ENCODE results near the gene PCBP2.
"Not testable (repeated sequence)": the region's sequence is repeated elsewhere in the genome, so short reads cannot be mapped to it uniquely, and the experiment has no call there.

Gene PCBP2

DNA sequence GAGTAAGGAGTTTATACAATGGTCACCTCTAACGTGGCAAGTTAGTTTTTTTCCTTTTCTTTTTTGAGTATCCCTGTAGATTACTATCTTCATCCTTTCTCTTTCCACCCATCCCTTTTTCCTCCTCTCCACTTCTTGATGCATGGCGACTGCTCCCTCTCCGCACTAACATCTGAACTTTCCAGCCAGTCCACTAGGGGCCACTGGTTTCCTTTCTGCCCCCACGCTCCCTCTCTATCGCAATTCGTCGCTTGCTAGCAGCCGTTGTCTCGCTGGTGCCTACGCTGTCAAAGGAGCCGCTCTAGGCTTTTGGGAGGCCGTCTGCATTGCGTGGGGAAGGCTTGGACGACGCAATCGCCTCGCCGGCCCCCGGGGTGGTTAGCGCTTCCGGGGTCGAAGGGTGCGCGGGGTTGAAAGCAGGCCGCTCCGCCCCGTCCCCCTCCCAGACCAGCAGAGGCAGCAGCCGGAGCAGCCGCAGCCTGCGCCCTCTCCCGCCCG, at the start of gene PCBP2:
Gene PCBP2 (plus strand): TSS at position 442 of the 498 bp plus-strand sequence. CDS start 2,699 bp downstream, outside the sequence.
- peak; percentile 96 to 97 for DNase-seq

DNA sequence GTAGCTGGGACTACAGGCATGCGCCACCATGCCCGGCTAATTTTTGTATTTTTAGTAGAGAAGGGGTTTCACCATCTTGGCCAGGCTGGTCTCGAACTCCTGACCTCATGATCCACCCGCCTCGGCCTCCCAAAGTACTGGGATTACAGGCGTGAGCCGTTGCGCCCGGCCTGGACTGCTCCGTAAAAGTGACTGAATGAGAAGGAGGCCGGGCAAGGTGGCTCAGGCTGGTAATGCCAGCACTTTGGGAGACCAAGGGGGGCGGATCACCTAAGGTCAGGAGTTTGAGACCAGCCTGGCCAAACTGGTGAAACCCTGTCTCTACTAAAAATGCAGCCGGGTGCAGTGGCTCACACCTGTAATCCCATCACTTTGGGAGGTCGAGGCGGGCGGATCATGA, 49.6 kb upstream of the PCBP2 start:
- DNase-seq, result not testable (repeated sequence)

GRCh38 chr12:53402871-53403270, 49.0 kb upstream of the PCBP2 start:
- no peak for DNase-seq

- DNase-seq, result no peak
Measured at GRCh38 chr12:53410951-53411350, 41.0 kb upstream of the PCBP2 start.

DNA sequence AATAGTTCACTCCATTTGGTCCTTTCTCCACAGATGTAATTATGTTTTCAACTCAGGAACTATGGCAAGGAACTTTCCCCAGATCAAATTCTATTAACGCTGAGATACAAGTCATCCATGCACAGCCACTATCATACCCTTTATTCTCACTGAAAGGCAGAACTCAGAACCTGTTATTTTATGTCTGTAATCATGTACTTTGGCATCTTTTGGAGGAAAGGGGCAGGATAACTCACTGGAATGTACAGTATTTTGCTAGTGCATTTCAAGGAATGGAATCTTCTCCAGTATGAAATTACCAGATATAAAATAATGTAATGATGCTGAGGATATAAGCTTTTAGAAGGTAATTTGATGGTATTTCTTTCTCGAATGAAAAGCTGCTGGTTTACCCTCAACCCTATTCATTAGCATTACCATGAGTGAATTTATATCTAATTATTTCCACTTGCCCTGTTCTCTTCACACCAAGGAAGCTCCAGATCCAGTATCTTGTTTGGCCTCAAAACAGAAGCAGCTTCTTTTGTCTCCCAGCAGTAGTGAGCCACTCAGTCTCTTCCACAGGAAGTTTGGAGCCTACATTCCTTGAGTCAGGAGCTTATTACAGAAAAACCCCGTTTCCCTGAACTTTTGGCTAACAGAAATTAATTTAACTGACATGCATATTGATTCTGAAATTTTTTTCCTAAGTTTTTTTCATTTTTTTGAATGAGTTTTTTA, 38.3 kb upstream of the PCBP2 start:
- DNase-seq, result no peak

DNA sequence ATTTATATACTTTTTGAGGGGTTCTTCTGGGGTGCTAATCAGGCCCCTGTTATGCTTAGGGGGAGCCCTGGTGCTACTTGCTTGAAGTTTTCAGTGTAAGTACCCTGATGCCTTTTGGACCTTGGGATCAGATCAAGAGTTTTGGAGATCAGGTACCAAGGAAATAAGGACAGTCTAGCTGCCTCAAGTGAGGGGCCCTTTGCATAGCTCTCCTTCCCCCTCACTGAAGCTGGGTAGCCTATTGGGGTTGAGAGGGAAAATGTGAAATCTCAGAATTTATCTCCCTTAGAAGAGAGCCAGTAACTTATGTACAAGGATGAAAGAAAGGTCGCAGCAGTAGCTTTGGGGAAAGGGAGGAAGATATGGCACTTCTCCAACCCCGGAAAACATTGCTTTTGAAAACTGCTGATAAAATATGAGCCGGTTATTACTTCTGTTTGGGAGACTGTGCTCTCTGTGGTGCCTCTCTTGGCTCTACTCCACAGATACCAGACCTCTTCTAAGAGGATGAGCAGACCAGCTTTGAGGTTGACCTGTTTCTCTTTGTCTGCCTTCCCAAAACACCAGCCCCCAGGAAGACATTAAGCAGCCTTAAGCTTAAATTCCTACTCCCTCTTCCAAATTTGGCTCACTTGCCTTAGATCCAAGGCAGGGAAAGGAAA, 37.0 kb upstream of the PCBP2 start:
- DNase-seq, result no peak

DNA sequence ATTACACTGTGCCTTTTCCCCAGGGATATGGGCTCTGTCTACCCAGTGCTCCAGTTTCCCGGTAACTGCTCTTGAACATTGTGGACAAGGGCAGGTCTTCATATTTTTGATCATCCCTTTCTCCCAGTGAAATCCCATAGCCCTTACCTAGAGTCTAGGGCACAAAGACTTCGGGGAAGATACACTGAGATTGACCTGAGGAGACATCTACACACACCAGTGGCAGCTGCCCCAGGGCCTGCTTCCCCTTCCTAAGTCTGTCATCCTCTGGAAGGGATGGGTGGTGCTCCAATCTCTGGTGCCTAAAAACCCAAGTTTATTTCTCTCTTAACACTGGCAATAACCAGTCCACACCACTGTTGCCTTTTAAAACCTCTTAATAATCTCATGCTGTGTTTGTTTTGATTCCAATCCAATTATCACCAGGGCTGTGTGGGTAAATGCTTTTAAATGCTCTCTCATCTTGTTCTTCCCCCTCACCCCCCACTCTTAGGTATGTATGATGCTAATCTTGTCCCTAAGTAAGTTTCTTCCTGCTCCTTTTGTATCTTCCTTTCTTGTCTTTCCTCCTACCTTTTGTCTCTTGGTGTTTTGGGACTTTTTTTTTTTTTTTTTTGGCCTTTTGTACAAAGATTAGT, 36.0 kb upstream of the PCBP2 start:
- not testable (repeated sequence) for DNase-seq

DNA sequence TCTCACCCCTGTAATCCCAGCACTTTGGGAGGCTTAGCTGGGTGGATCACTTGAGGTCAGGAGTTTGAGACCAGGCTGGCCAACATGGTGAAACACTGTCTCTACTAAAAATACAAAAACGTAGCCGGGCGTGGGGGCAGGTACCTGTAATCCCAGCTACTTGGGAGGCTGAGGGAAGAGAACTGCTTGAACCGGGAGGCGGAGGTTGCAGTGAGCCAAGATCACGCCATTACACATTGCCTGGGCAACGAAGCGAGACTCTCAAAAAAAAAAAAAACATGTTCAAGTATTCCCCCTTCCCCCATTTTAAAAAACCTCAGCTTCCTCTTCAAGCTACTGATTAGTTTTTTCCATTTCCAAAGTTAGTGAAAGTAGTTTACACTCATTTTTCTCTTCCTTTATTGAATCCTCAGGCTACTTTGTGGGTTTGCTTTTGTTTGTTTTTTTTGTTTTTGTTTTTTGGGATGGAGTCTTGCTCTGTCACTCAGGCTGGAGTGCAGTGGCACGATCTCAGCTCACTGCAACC, 34.5 kb upstream of the PCBP2 start:
- DNase-seq, result peak in 1 of 2 experiments; percentile 17

DNA sequence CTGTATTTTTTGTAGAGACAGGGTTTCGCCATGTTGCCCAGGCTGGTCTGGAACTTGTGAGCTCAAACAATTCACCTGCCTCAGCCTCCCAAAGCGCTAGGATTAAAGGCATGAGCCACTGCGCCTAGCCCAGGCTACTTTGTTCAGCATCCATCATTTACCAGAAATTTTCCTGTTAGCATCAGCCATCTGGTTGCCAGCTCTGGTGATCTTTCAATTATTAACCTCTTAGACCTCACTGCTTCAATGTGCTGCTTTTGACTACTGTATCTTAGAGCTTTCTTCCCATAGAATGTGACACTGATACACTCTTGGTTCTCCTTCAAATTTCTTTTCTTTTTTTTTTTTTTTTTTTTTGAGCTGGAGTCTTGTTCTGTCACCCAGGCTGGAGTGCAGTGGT, 33.7 kb upstream of the PCBP2 start:
- no peak for DNase-seq

- DNase-seq, result no peak
Measured at GRCh38 chr12:53419756-53420155, 32.1 kb upstream of the PCBP2 start.

DNA sequence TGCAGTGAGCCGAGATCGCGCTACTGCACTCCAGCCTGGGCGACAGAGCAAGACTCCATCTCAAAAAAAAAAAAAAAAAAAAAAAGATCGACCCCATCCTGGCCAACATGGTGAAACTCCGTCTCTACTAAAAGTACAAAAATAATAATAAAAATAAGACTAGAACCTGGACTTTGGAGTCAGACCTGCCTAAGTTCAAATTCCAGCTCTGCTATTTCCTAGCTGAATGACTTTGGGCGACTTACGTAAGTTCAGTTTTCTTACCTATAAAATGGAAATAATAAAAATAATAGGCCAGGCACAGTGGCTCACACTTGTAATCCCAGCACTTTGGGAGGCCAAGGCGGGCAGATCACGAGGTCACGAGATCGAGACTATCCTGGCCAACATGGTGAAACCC, 29.7 kb upstream of the PCBP2 start:
- DNase-seq, result not testable (repeated sequence)

- DNase-seq, result no peak
Measured at GRCh38 chr12:53423597-53423996, 28.3 kb upstream of the PCBP2 start, which contains the start of gene AMHR2. TSS of gene AMHR2 (plus strand) at chr12:53423855. CDS start at chr12:53423935, 80 bp downstream.

DNA sequence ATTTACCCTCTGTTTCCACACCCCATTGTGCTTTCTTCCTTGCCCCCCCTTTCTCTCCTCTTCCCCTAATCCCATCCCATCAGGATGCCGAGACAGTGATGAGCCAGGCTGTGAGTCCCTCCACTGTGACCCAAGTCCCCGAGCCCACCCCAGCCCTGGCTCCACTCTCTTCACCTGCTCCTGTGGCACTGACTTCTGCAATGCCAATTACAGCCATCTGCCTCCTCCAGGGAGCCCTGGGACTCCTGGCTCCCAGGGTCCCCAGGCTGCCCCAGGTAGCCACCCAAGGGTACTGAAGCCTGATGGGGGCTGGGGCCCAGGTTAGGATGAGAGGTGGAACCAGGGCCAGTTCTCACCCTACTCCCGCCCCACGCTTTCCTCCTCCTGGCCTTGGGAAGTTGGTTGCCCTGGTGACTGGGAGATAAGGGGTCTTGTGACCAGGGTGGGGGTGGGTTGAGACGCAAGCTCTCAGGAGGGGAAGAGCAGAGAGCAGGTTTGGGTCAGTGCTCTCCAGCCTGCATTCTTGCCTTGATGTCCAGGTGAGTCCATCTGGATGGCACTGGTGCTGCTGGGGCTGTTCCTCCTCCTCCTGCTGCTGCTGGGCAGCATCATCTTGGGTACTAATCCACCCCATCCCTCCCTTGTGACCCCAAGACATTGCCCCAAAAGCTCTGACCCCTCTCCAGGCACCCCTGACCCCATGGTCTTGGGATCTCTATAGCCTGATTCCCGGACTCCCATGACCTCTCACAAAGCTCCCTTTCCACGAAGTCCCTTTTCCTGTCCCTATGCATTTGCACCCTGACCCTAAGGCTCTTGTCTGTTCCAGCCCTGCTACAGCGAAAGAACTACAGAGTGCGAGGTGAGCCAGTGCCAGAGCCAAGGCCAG, 27.0 kb upstream of the PCBP2 start:
- DNase-seq, result no peak

DNA sequence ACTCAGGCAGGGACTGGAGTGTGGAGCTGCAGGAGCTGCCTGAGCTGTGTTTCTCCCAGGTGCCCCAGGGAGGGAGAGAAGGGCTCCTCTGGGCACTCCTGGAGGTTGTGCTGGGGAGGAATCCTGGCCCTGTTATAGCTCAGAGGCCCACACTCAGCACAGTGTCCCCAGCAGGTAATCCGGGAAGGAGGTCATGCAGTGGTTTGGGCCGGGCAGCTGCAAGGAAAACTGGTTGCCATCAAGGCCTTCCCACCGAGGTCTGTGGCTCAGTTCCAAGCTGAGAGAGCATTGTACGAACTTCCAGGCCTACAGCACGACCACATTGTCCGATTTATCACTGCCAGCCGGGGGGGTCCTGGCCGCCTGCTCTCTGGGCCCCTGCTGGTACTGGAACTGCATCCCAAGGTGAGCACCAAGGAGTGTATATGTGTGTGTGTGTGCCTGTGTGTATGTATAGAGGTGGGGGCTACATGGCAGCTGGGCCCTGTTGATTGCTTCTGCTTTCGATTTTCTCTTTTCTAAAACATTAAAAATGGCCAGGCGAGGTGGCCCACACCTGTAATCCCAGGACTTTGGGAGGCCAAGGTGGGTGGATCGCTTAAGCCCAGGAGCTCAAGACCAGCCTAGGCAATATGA, 26.3 kb upstream of the PCBP2 start:
- no peak for DNase-seq

DNA sequence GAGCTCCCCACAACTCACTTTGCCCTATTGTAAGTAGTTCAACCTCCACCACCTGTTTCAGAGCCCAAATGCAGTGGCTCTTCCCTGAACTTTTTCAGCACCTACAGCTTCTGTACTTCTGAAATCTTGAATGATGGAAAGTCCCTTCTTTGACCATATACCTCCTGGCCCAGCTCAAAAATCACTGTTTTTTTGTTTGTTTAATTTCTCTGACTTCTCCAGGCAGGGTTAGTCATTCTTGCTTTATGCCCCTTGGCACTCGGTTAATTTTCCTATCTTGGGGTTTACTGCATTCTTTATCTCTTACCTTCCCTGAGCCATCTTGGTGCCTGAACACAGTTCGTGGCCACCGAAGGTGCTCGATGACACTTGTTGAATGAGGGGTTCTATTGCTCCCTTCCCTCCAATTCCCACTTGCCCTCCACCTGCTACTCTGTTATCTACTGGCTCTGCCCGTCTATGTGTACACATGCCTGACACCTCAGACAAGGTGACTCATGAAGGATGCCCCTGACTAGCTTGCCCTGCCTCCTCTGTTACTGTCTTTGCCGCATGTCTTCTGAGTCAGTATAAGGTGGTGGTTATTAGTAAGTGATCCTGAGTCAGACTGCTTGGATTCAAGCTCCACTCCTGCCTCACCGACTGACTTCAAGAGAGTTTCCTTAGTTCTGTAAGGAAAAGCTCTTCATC, 23.9 kb upstream of the PCBP2 start:
- peak; percentile 37 to 53 for DNase-seq

DNA sequence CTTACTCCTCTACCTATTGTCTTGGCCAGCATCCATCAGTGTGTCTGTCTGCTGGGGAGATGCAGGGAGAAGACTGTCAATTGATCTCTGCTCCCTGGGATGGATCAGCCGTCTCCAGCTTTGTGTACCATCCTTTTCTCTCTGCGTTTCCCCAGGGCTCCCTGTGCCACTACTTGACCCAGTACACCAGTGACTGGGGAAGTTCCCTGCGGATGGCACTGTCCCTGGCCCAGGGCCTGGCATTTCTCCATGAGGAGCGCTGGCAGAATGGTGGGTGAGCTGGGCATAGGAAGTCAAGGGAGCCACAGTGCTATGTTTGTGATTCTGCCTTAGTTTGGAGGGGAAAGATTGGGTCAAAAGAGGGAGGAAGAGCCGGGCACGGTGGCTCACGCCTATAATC, 23.2 kb upstream of the PCBP2 start:
- no peak for DNase-seq

DNA sequence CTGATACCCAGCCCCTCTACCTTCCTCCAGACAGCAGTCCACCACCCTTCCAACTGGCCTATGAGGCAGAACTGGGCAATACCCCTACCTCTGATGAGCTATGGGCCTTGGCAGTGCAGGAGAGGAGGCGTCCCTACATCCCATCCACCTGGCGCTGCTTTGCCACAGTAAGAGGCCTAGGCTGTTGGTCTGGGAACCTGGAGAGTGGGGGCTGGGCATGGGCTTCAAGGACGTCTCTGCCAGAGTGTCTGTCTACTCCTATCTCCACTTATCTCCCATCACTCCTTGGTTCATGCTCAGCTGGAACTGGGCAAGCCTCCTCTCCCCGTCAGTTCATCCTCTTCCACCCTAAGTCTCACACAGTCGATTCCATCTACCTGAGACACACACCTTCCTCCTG, 21.8 kb upstream of the PCBP2 start:
- no peak for DNase-seq

GRCh38 chr12:53431187-53431586, 20.7 kb upstream of the PCBP2 start:
- no peak for DNase-seq

DNA sequence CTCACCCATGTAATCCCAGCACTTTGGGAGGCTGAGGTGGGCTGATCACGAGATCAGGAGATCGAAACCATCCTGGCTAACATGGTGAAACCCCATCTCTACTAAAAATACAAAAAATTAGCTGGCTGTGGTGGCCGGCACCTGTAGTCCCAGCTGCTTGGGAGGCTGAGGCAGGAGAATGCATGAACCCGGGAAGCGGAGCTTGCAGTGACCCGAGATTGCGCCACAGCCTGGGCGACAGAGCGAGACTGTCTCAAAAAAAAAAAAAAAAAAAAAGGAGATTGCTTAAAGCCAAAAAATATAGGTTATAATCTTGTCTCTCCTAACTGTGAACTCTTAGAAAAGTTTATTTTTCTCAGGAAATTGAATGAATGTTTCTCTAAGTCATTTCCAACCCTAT, 16.6 kb upstream of the PCBP2 start:
- DNase-seq, result not testable (repeated sequence)

- DNase-seq, result not testable (repeated sequence)
Measured at GRCh38 chr12:53439582-53439981, 12.3 kb upstream of the PCBP2 start.
